ENCODE results near the gene PI4KA. TPM values are rescaled to one million over a fixed set of nuclear protein-coding genes. Genes with fewer than 3 reads are reported as not detected.

Gene PI4KA
- total RNA-seq, 3 donors from 2014 or later (not counting 1 experiment from before 2014, with no cell fraction given): 208 to 233 (median 215) TPM

GRCh38 chr22:20729194-20729593, 129.4 kb downstream of the PI4KA start:
- DNase-seq (no peak), ATAC-seq (no peak)
- Mint-ChIP-seq H3K27me3 (ENCODE audit: low read depth in 2 of 2) (no peaks in the 10 kb centered on the region), H3K4me3 (no peak overlapping the region), H3K36me3 (no peaks in the 10 kb centered on the region), H3K9me3 (no peaks in the 10 kb centered on the region), H3K27ac (no peak overlapping the region), H3K4me1 (no peaks in the 10 kb centered on the region)
- TF ChIP-seq, protein P1, sequence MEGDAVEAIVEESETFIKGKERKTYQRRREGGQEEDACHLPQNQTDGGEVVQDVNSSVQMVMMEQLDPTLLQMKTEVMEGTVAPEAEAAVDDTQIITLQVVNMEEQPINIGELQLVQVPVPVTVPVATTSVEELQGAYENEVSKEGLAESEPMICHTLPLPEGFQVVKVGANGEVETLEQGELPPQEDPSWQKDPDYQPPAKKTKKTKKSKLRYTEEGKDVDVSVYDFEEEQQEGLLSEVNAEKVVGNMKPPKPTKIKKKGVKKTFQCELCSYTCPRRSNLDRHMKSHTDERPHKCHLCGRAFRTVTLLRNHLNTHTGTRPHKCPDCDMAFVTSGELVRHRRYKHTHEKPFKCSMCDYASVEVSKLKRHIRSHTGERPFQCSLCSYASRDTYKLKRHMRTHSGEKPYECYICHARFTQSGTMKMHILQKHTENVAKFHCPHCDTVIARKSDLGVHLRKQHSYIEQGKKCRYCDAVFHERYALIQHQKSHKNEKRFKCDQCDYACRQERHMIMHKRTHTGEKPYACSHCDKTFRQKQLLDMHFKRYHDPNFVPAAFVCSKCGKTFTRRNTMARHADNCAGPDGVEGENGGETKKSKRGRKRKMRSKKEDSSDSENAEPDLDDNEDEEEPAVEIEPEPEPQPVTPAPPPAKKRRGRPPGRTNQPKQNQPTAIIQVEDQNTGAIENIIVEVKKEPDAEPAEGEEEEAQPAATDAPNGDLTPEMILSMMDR (IDR thresholded peaks at IDR 0.05): no peak
- no peaks in the 10 kb centered on the region for H3K9me3 ChIP-seq (ENCODE audit: control insufficient read depth, insufficient read depth, low read length)
- no peak overlapping the region for H3K4me3 ChIP-seq (ENCODE audit: low read length)
- no peaks in the 10 kb centered on the region for H3K4me1 ChIP-seq (ENCODE audit: control insufficient read depth, insufficient read depth, low read length)
- no peak overlapping the region for H3K27ac ChIP-seq (ENCODE audit: low read length)
- intact Hi-C loops (cut with micrococcal nuclease): no loop called here
- 96% methylated on average over 13 of the region's 13 CpGs for WGBS (ENCODE audit: insufficient coverage)
- H3K27me3 ChIP-seq (ENCODE audit: control insufficient read depth, insufficient read depth, low read length): no peaks in the 10 kb centered on the region
- peaks cover 44% of the 10 kb centered on the region for H3K36me3 ChIP-seq (ENCODE audit: control insufficient read depth, insufficient read depth, low read length)

DNA sequence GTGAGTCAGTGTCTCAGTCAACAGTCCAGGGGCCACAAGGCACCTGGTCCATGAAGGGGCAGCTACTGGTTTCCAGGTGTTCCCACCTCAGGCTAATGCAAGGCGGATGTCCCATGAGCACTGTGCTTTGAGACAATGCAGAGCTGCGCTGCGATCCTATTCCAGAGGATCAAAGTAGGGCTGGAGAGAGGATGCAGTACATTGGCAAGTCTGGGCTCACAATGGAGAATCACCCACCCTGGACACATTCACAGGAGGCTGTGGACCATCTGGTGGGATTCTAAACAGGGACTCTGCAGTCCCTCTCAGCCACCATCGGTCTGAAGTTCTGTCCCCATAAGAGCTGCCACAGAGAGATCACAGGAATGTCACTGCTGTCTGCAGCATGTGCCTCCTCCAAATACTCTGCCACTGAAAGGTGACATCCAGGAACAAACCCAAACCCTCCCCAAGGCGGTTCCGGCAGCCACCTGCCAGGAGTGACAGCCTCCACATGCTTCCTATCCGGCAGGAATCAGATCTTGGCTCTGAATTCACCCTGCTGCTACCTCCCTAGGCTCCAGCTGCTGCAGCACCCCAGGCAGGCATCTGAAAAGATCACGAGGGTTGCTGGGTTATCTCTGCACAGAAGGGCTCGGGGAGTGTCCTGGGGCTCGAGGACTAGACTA, 130.0 kb downstream of the PI4KA start:
- Mint-ChIP-seq H3K4me1 (no peaks in the 10 kb centered on the region), H3K9me3 (no peaks in the 10 kb centered on the region), H3K27ac (no peak overlapping the region), H3K36me3 (no peaks in the 10 kb centered on the region), H3K27me3 (ENCODE audit: low read depth in 2 of 2) (no peaks in the 10 kb centered on the region), H3K4me3 (no peak overlapping the region)
- ATAC-seq (no peak), DNase-seq (no peak)
- Histone ChIP-seq H3K9me3 (ENCODE audit: control insufficient read depth, insufficient read depth, low read length) (no peaks in the 10 kb centered on the region), H3K27ac (ENCODE audit: low read length) (no peak overlapping the region), H3K36me3 (ENCODE audit: control insufficient read depth, insufficient read depth, low read length) (peaks cover 44% of the 10 kb centered on the region), H3K4me3 (ENCODE audit: low read length) (no peak overlapping the region), H3K4me1 (ENCODE audit: control insufficient read depth, insufficient read depth, low read length) (no peaks in the 10 kb centered on the region), H3K27me3 (ENCODE audit: control insufficient read depth, insufficient read depth, low read length) (no peaks in the 10 kb centered on the region)
- intact Hi-C loops (cut with micrococcal nuclease): no loop called here
- 97% methylated on average over 10 of the region's 10 CpGs for WGBS (ENCODE audit: insufficient coverage)
- TF ChIP-seq, protein P1 (IDR thresholded peaks at IDR 0.05): no peak

GRCh38 chr22:20727118-20728015, 131.2 kb downstream of the PI4KA start:
- Mint-ChIP-seq H3K27me3 (ENCODE audit: low read depth in 2 of 2) (no peaks in the 10 kb centered on the region), H3K27ac (no peak overlapping the region), H3K36me3 (no peaks in the 10 kb centered on the region), H3K4me1 (no peaks in the 10 kb centered on the region), H3K9me3 (no peaks in the 10 kb centered on the region), H3K4me3 (no peak overlapping the region)
- intact Hi-C loops (cut with micrococcal nuclease): no loop called here
- peaks cover 44% of the 10 kb centered on the region for H3K36me3 ChIP-seq (ENCODE audit: control insufficient read depth, insufficient read depth, low read length)
- H3K27ac ChIP-seq (ENCODE audit: low read length): no peak overlapping the region
- H3K4me1 ChIP-seq (ENCODE audit: control insufficient read depth, insufficient read depth, low read length): no peaks in the 10 kb centered on the region
- TF ChIP-seq, protein P1 (IDR thresholded peaks at IDR 0.05): no peak
- H3K27me3 ChIP-seq (ENCODE audit: control insufficient read depth, insufficient read depth, low read length): no peaks in the 10 kb centered on the region
- no peaks in the 10 kb centered on the region for H3K9me3 ChIP-seq (ENCODE audit: control insufficient read depth, insufficient read depth, low read length)
- DNase-seq (no peak), ATAC-seq (no peak)
- H3K4me3 ChIP-seq (ENCODE audit: low read length): no peak overlapping the region
- WGBS (ENCODE audit: insufficient coverage): 93% methylated on average over 27 of the region's 29 CpGs

Measured in natural killer cell (primary cell).